Regular cardiac myocyte (primary cell): ENCODE data around the gene DNLZ. TPM values are rescaled to one million over a fixed set of nuclear protein-coding genes. Genes with fewer than 3 reads are reported as not detected.

Experiments used
- total RNA-seq: library from RNA; depleted of rRNA; stranded (reverse); fragments of >200 nt; gene quantifications from 2 replicates; pipeline ENCODE4 v1.2.3, GENCODE V29; 2014

DNLZ gene
- total RNA-seq, result 7.6 and 21.3 TPM in 2 replicates

DNA sequence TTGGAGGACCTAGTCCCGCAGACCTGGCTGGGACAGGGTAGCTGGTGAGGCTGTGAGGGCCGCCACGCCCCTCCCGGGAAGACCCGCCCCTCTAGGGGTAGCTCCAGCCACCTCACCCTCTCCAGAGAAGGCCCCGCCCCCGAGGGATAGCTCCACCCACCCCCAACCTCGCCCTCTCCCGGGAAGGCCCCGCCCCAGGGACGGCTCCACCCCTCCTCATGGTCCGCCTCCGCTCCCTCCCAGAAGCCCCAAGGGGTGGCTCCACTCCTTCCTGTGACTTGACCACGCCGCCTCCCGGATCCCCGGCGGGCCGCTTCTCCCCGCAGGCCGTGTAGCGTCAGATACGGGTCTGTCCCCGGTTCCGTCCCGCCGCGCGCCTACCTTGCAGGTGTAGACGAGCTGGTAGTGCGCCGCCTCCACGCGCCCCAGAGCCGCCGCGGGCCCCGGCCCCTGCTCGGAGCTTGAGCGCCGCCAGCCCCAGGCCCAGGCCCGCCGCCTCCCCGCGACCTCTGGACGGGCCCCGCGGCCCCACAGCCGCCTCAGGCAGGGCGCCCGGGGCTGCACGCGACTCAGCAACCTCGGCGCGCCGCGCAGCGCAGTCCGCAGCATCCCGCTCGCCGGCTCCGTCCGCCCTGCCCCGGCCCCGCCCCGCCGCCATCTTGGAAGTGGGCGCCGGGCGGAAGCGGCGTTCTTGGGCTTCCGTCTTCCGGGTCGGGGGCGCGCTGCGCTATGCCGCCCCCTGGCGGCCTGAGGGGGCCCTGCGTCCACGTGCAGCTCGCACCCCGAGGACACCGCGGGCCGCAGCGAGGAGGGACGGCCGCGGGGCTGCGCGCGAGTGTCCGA, at the start of gene DNLZ:
TSS of gene DNLZ (minus strand) at position 639 of the 843 bp plus-strand sequence. CDS start at position 609, 30 bp downstream.

GRCh38 chr9:136410500-136411287, 47.1 kb upstream of the DNLZ start, which contains the start of the genes ENTR1 and PMPCA:
ENTR1 (minus strand) TSS chr9:136410614; CDS start chr9:136410397, 217 bp downstream.
PMPCA (plus strand) TSS chr9:136410658; CDS start chr9:136410669, 11 bp downstream.

DNA sequence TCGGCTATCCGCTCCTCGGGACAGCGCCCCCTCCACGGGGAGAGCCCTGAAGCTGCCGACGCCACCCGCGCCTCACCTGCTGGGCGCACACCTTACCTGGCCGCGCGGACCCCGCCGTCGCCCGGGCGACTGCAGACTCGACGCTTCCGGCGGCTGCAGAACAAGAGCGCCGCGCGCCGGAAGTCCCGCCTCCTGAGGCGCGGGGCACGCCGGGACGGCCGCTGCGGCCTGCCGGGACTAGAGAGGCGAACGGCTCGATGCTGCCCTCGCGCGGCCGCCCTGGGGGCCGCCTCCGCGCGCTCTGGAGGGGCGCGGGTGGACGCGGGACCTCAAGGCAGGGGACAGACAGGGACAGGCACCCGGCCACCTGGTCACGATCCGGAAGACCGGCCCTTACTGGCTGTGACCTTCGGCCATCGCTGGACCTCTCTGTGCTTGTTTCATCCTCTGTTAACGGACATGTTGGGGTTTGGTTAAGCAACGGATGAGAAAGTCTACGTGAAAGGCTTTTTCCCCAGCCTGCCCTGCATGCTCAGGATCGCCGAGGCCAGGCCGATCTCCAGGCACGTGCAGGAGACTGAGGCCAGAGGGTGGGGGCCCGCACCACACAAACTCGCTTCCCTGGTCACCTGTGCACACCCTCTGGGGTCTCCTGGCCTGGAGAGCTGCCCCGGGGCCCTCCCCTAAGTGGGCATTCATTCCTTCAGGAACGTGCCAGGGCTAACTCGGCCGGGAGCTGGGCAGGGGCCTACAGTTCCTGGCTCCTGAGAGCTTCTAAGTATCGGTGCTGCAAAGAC, 36.7 kb upstream of the DNLZ start, which contains the start of gene SNAPC4:
TSS of gene SNAPC4 (minus strand) at position 133 of the 797 bp plus-strand sequence. CDS start 1,742 bp downstream, outside the sequence.

DNA sequence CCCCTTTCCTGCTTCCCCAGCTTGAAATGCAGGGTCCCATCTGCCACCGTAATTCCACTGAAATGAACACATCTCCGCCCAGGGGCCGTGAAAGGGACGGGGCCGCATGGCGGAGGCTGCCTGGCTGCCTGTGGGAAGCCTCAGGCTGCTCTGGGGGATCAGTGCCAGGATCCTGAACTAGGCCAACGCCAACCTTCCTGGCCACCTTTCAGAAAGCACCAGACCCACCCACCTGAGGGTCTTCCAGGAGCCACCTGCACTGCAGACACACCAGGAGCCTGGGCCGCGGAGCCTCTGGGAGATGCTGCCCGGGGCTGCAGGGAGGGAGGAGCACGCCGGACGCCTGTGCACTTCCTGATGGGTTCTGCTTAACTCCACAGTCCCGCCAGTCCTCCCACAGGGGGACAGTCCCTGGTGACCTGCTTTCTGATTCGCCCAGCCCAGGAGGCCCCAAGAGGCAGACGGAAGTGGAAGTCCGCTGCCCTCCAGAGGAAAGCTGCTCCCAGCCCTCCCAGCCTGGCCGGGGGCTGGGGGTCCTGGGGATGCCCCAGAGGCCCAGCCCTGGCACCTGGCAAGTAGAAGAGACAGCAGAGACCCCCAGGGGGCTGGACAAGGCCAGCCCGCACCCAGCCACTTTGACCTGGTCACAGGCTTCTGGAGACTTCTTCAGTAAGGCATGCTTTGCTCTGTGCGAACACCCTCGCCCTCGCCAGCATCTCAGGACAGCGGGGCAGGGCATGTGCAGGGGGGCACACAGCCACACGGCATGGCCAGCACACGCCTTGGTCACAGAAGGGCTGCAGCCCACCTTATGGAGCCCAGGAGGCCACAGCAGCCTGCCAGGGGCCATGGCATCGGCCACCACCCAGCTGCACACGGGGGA, 10.0 kb upstream of the DNLZ start, which contains the start of gene CARD9:
TSS of gene CARD9 (minus strand) at position 370 of the 883 bp plus-strand sequence. CDS start 1,591 bp downstream, outside the sequence.

DNA sequence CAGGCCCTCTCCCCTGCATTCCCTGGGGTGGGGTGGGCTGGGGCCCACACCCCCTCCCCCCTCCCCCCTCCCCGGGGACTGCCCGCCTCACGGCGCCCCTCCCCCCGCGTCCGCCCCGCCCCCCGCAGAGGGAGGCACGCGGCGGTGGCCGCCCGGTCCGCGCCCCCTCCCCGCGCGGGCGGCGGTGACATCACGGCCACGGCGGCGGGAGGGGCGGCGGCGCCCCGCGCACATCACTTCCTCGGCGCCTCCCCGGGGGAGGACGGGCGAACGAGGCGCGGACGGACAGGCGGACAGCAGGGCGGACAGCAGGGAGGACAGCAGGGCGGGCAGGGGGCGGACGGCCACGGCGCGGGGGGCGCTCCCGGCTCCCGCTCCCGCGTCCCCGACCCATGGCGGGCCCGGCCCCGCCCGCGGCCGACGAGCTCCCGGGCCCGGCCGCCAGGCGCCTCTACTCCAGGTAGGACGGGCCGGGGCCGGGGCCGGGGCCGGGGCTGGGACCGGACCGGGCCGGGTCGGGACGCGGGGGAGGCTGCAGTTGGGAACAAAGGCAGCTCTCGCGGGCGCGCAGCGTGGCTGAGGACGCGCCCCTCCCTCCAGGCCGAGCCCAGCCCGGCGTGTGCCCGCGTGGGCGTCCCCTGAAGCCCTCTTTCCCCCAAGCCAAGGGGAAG, 36.1 kb downstream of the DNLZ start, which contains the start of gene GPSM1:
TSS of gene GPSM1 (plus strand) at position 236 of the 671 bp plus-strand sequence. CDS start at position 393, 157 bp downstream.

Other genes starting within 250 kb of the DNLZ start
- gene TMEM250, start 244.9 kb downstream of the DNLZ start, total RNA-seq, result 58.1 and 60.6 TPM in 2 replicates
- under 0.01 TPM in 1 of 2 replicates, not detected in the other for gene LHX3, start 158.6 kb downstream of the DNLZ start, total RNA-seq
- 11.0 and 19.2 TPM in 2 replicates for gene QSOX2, start 117.9 kb downstream of the DNLZ start, total RNA-seq
- under 0.01 TPM in 2 replicates for gene CCDC187, start 59.6 kb downstream of the DNLZ start, total RNA-seq
- gene GPSM1, start 36.2 kb downstream of the DNLZ start, total RNA-seq, result 31.6 and 40.1 TPM in 2 replicates
- 0.56 and 4.6 TPM in 2 replicates for gene CARD9, start 9.9 kb upstream of the DNLZ start, total RNA-seq
- 5.6 and 8.8 TPM in 2 replicates for gene SNAPC4, start 36.4 kb upstream of the DNLZ start, total RNA-seq
- gene ENTR1, start 46.9 kb upstream of the DNLZ start, total RNA-seq, result 28.2 and 57.9 TPM in 2 replicates
- gene PMPCA, start 46.9 kb upstream of the DNLZ start, total RNA-seq, result 36.6 and 67.9 TPM in 2 replicates
- gene INPP5E, start 76.1 kb upstream of the DNLZ start, total RNA-seq, result 4.8 and 5.9 TPM in 2 replicates
- 17.8 and 22.8 TPM in 2 replicates for gene SEC16A, start 119.3 kb upstream of the DNLZ start, total RNA-seq
- gene NOTCH1, start 182.3 kb upstream of the DNLZ start, total RNA-seq, result 12.1 and 24.5 TPM in 2 replicates